H9 (cell line): ENCODE data around the gene EDN3. TPM values are rescaled to one million over a fixed set of nuclear protein-coding genes. Genes with fewer than 3 reads are reported as not detected.

Experiments used
- DNase-seq: peaks from one replicate; pipeline ENCODE4 v3.0.0-alpha.2; 2017
- H2AFZ ChIP-seq: one replicate; pipeline ENCODE4 v1.6.1; 2013; ENCODE audit warnings: mild to moderate bottlenecking, low read length, control low read depth, moderate library complexity
- H2AK5ac ChIP-seq: 2 replicates; pipeline ENCODE4 v1.6.1; 2013; ENCODE audit warnings: low read length, control low read depth, mixed read lengths; ENCODE audit not compliant: insufficient read length
- H2BK120ac ChIP-seq: one replicate; pipeline ENCODE4 v1.6.1; 2013; ENCODE audit warnings: low read depth, mild to moderate bottlenecking, low read length, control low read depth, inconsistent platforms; ENCODE audit not compliant: poor library complexity, severe bottlenecking
- H2BK12ac ChIP-seq: 2 replicates; pipeline ENCODE4 v1.6.1; 2013; ENCODE audit warnings: low read length, control low read depth, mixed read lengths, low read depth; ENCODE audit not compliant: insufficient read length
- H2BK15ac ChIP-seq: 2 replicates; pipeline ENCODE4 v1.6.1; 2013; ENCODE audit warnings: low read depth, low read length, control low read depth
- H2BK20ac ChIP-seq: one replicate; pipeline ENCODE4 v1.6.1; 2013; ENCODE audit warnings: low read depth, mild to moderate bottlenecking, low read length, control low read depth, inconsistent platforms; ENCODE audit not compliant: poor library complexity, severe bottlenecking
- H2BK5ac ChIP-seq: 2 replicates; pipeline ENCODE4 v1.6.1; 2013; ENCODE audit warnings: low read length, control low read depth, mixed read lengths; ENCODE audit not compliant: insufficient read length
- H3K14ac ChIP-seq: 2 replicates; pipeline ENCODE4 v1.6.1; 2013; ENCODE audit warnings: low read length, control low read depth; ENCODE audit not compliant: insufficient read depth
- H3K18ac ChIP-seq: 2 replicates; pipeline ENCODE4 v1.6.1; 2013; ENCODE audit warnings: low read depth, mild to moderate bottlenecking, mixed read lengths, low read length, control low read depth; ENCODE audit not compliant: insufficient read length
- H3K23ac ChIP-seq: 2 replicates; pipeline ENCODE4 v1.6.1; 2013; ENCODE audit warnings: low read length, control low read depth, mixed read lengths, low read depth; ENCODE audit not compliant: insufficient read length
- H3K23me2 ChIP-seq: 2 replicates; pipeline ENCODE4 v1.6.1; 2013; ENCODE audit warnings: low read depth, mild to moderate bottlenecking, mixed read lengths, low read length, control low read depth; ENCODE audit not compliant: insufficient read length, poor library complexity, severe bottlenecking
- H3K27ac ChIP-seq: 2 replicates; pipeline ENCODE4 v1.5.1; 2013; ENCODE audit warnings: low read length, control low read depth, mixed read lengths, low read depth; ENCODE audit not compliant: insufficient read length
- H3K27me3 ChIP-seq: 2 replicates; pipeline ENCODE4 v1.6.1; 2013; ENCODE audit warnings: low read length, control low read depth, inconsistent platforms; ENCODE audit not compliant: insufficient read depth
- H3K4ac ChIP-seq: 2 replicates; pipeline ENCODE4 v1.6.1; 2013; ENCODE audit warnings: low read depth, mild to moderate bottlenecking, control low read depth, inconsistent platforms, low read length, moderate library complexity
- H3K4me1 ChIP-seq: 2 replicates; pipeline ENCODE4 v1.6.1; 2013; ENCODE audit warnings: low read length, control low read depth, inconsistent platforms; ENCODE audit not compliant: insufficient read depth
- H3K4me2 ChIP-seq: 2 replicates; pipeline ENCODE4 v1.6.1; 2013; ENCODE audit warnings: low read length, control low read depth, mixed read lengths; ENCODE audit not compliant: insufficient read length, insufficient read depth
- H3K56ac ChIP-seq: 2 replicates; pipeline ENCODE4 v1.6.1; 2013; ENCODE audit warnings: low read depth, mild to moderate bottlenecking, mixed read lengths, low read length, control low read depth; ENCODE audit not compliant: insufficient read length
- H3K79me1 ChIP-seq: 2 replicates; pipeline ENCODE4 v1.6.1; 2013; ENCODE audit warnings: low read depth, mild to moderate bottlenecking, moderate library complexity, low read length, control low read depth, inconsistent platforms; ENCODE audit not compliant: insufficient read depth, poor library complexity, severe bottlenecking
- H3K79me2 ChIP-seq: 2 replicates; pipeline ENCODE4 v1.6.1; 2013; ENCODE audit warnings: low read length, control low read depth, inconsistent platforms; ENCODE audit not compliant: insufficient read depth
- H3K9ac ChIP-seq: 2 replicates; pipeline ENCODE4 v1.6.1; 2013; ENCODE audit warnings: low read length, control low read depth, mixed read lengths; ENCODE audit not compliant: insufficient read length; ENCODE audit errors: extremely low read depth
- H3K9me3 ChIP-seq: one replicate; pipeline ENCODE4 v1.6.1; 2013; ENCODE audit warnings: low read depth, low read length, inconsistent platforms; ENCODE audit not compliant: control insufficient read depth
- H3T11ph ChIP-seq: one replicate; pipeline ENCODE4 v1.6.1; 2013; ENCODE audit warnings: mild to moderate bottlenecking, low read length, control low read depth, inconsistent platforms
- H4K20me1 ChIP-seq: one replicate; pipeline ENCODE4 v1.6.1; 2013; ENCODE audit not compliant: control insufficient read depth, insufficient read length, insufficient read depth
- H4K5ac ChIP-seq: 2 replicates; pipeline ENCODE4 v1.6.1; 2013; ENCODE audit warnings: low read depth, mild to moderate bottlenecking, mixed read lengths, low read length, control low read depth; ENCODE audit not compliant: insufficient read length
- H4K8ac ChIP-seq: replicated peaks from 2 replicates; pipeline ENCODE4 v1.6.1; 2013; ENCODE audit warnings: low read length, control low read depth, mixed read lengths, low read depth; ENCODE audit not compliant: insufficient read length
- H4K91ac ChIP-seq: 2 replicates; pipeline ENCODE4 v1.6.1; 2013; ENCODE audit warnings: low read depth, mild to moderate bottlenecking, moderate library complexity, mixed read lengths, low read length, control low read depth; ENCODE audit not compliant: insufficient read length
- H3K27ac Mint-ChIP-seq, 3 experiments: 2 replicates in 2 of 3; 3 replicates in 1 of 3; pipeline ENCODE4 v1.8.0; 2020 to 2021; ENCODE audit warnings: mixed read lengths in 3 of 3, mild to moderate bottlenecking in 1 of 3, moderate library complexity in 1 of 3
- H3K27me3 Mint-ChIP-seq: 2 replicates; pipeline ENCODE4 v1.8.0; 2021; ENCODE audit warnings: low read depth, mild to moderate bottlenecking, moderate library complexity, mixed read lengths
- H3K36me3 Mint-ChIP-seq, 3 experiments: 2 replicates in 2 of 3; 3 replicates in 1 of 3; pipeline ENCODE4 v1.8.0; 2020 to 2021; ENCODE audit warnings: low read depth in 3 of 3, mixed read lengths in 3 of 3; ENCODE audit not compliant: insufficient read depth in 1 of 3
- H3K4me1 Mint-ChIP-seq, 2 experiments: 2 replicates each; pipeline ENCODE4 v1.8.0; 2020; ENCODE audit warnings: mixed read lengths in 2 of 2
- H3K4me3 Mint-ChIP-seq, 2 experiments: 2 replicates in 1 of 2; 3 replicates in 1 of 2; pipeline ENCODE4 v1.8.0; 2020 to 2021; ENCODE audit warnings: mild to moderate bottlenecking in 2 of 2, mixed read lengths in 2 of 2, moderate library complexity in 1 of 2
- H3K9me3 Mint-ChIP-seq, 2 experiments: 2 replicates in 1 of 2; 3 replicates in 1 of 2; pipeline ENCODE4 v1.8.0; 2020; ENCODE audit warnings: mild to moderate bottlenecking in 2 of 2, mixed read lengths in 2 of 2, moderate library complexity in 1 of 2
- CTCF ChIP-seq: fragments of 200-600 bp; sonication (generic); conservative IDR thresholded peaks from 3 replicates; pipeline ENCODE4 v1.8.0; 2021; ENCODE audit warnings: antibody characterized with exemption, mild to moderate bottlenecking
- WGBS: extraction: QIAGEN DNeasy Blood & Tissue Kit; methylation state at CpG from one replicate; pipeline ENCODE4 v1.1.7; 2013; ENCODE audit warnings: missing lambda C conversion rate, low lambda C conversion rate, mixed read lengths; ENCODE audit not compliant: insufficient read length; ENCODE audit errors: extremely low coverage; 5-methylcytosine and 5-hydroxymethylcytosine counted together
- total RNA-seq: library from RNA; stranded (reverse); gene quantifications from 2 replicates; pipeline ENCODE4 v1.2.1, GENCODE V29; 2021

Gene EDN3
- total RNA-seq, 1 experiment from 2014 or later, result 0.20 TPM

GRCh38 chr20:59309218-59309617 lies 8.8 kb downstream of the EDN3 start:
- H2AK5ac ChIP-seq, result no peak overlapping the region
- no peak overlapping the region for H3T11ph ChIP-seq
- H3K36me3 Mint-ChIP-seq, result no peaks in the 10 kb centered on the region; a peak in 1 of 7 replicates
- H3K56ac ChIP-seq, result no peak overlapping the region
- no peaks in the 10 kb centered on the region for H3K23me2 ChIP-seq
- no peak overlapping the region for H3K4me3 Mint-ChIP-seq
- H3K9me3 Mint-ChIP-seq, result no peaks in the 10 kb centered on the region
- H3K14ac ChIP-seq, result no peak overlapping the region
- TF ChIP-seq CTCF, result no peak
- peaks cover 5 to 11% of the 10 kb centered on the region in 2 experiments; a peak in 3 of 4 replicates for H3K4me1 Mint-ChIP-seq
- H3K79me2 ChIP-seq, result no peaks in the 10 kb centered on the region
- H3K9ac ChIP-seq, result no peak overlapping the region
- H2BK12ac ChIP-seq, result no peak overlapping the region
- H2BK5ac ChIP-seq, result no peak overlapping the region
- H3K27me3 ChIP-seq, result no peaks in the 10 kb centered on the region; the same call in 1 of the 2 replicates
- H4K20me1 ChIP-seq, result no peaks in the 10 kb centered on the region
- H2BK20ac ChIP-seq, result no peak overlapping the region
- H4K5ac ChIP-seq, result no peak overlapping the region
- no peak overlapping the region for H3K27ac Mint-ChIP-seq
- no peak for DNase-seq
- no peaks in the 10 kb centered on the region for H3K4me1 ChIP-seq
- H3K27ac ChIP-seq, result no peak overlapping the region
- no peak overlapping the region for H3K18ac ChIP-seq
- H3K4ac ChIP-seq, result no peak overlapping the region
- H3K9me3 ChIP-seq, result no peaks in the 10 kb centered on the region
- no peak overlapping the region for H4K8ac ChIP-seq
- H3K23ac ChIP-seq, result no peak overlapping the region
- WGBS, result no CpG with 5 or more reads among the region's 3 CpGs
- no peak overlapping the region for H4K91ac ChIP-seq
- no peak overlapping the region for H2BK120ac ChIP-seq
- H3K27me3 Mint-ChIP-seq, result peaks cover 26% of the 10 kb centered on the region
- H2BK15ac ChIP-seq, result no peak overlapping the region
- no peaks in the 10 kb centered on the region for H3K79me1 ChIP-seq
- no peak overlapping the region for H2AFZ ChIP-seq
- no peak overlapping the region for H3K4me2 ChIP-seq
